ENCODE data around the gene C10orf71. TPM values are rescaled to one million over a fixed set of nuclear protein-coding genes. Genes with fewer than 3 reads are reported as not detected.

C10orf71 gene
- total RNA-seq, 3 donors from 2014 or later, result 0.05 TPM; not detected in 2

DNA sequence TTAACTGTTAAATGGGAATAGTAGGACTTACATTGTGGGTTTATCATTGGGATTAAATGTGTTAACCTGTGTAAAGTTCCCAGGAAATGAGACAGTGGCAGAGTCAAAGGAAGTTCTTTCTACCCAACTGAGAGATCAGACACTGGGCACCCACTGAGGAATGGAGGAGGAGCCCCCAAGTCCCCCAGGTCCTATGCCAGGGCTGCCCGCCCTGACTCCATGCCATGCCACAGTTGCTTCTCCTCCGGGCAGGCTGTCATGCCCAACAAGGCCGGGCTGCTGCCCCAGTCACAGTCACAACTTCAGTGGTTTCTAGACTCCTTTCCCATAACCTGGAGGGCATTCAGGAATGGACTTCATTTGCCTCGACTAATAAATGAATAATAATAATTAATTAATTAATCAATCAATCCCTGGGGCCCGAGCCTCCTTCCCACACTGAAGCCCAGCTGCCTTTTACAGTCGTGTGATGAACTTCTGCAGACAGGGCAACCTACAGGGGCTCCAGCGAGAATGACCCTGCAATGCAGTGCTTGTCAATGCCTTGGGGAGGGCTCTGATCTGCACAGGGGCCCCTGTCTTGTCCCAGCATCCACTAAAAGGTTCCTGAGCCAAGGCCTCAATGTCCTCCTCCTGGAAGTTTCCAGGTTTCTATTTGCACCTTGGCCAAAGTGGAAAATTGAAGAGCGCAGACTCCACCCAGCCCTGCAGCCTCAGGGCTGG is 64.5 kb downstream of the C10orf71 start:
- no peak overlapping the region for H3K4me3 ChIP-seq
- intact Hi-C loops (cut with DNase I, micrococcal nuclease), result no loop called here
- no peaks in the 10 kb centered on the region for H3K36me3 ChIP-seq (ENCODE audit: low read depth)
- no peaks in the 10 kb centered on the region for H3K9me3 ChIP-seq
- TF ChIP-seq CTCF (IDR thresholded peaks at IDR 0.05), result no peak
- no peak for DNase-seq
- no peak for ATAC-seq
- H3K4me1 ChIP-seq (ENCODE audit: low read depth), result no peaks in the 10 kb centered on the region

DNA sequence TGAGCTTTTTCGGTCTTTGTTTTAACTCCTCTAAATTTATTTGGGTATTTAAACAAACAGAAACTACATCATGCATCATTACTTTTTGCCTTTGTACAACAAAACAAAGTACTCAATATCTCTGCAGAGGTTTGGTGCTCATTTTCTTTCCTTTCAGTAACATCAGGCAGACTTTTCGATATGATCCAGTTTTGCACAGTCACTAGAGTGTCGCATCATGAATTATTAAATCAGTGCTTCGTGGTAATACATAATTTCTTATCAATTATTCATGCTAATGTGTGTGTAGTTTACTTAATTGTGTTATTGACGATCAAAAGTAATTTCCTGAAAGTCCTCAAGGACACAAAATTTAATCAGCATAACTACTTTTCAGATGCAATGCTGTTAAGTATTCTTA is 65.1 kb downstream of the C10orf71 start:
- no peak for ATAC-seq

GRCh38 chr10:49364747-49365146 is 65.8 kb downstream of the C10orf71 start:
- DNase-seq, result no peak
- intact Hi-C loops (cut with DNase I, micrococcal nuclease), result no loop called here
- Histone ChIP-seq H3K36me3 (ENCODE audit: low read depth) (no peaks in the 10 kb centered on the region), H3K4me3 (no peak overlapping the region), H3K4me1 (ENCODE audit: low read depth) (no peaks in the 10 kb centered on the region), H3K9me3 (no peaks in the 10 kb centered on the region)
- no peak for ATAC-seq
- no peak for TF ChIP-seq CTCF (IDR thresholded peaks at IDR 0.05)

More for the DNA sequence above, 65.1 kb downstream of the C10orf71 start:
- TF ChIP-seq CTCF (IDR thresholded peaks at IDR 0.05), result no peak
- Histone ChIP-seq H3K4me1 (ENCODE audit: low read depth) (no peaks in the 10 kb centered on the region), H3K36me3 (ENCODE audit: low read depth) (no peaks in the 10 kb centered on the region), H3K4me3 (no peak overlapping the region), H3K9me3 (no peaks in the 10 kb centered on the region)
- no peak for DNase-seq
- intact Hi-C loops (cut with DNase I, micrococcal nuclease), result no loop called here

- intact Hi-C loops (cut with DNase I, micrococcal nuclease), result no loop called here
- H3K4me1 ChIP-seq (ENCODE audit: low read depth), result no peaks in the 10 kb centered on the region
- no peak for DNase-seq
- H3K9me3 ChIP-seq, result no peaks in the 10 kb centered on the region
- TF ChIP-seq CTCF (IDR thresholded peaks at IDR 0.05), result no peak
- ATAC-seq, result no peak
- H3K4me3 ChIP-seq, result no peak overlapping the region
- H3K36me3 ChIP-seq (ENCODE audit: low read depth), result no peaks in the 10 kb centered on the region
Measured at GRCh38 chr10:49365275-49365674, 66.3 kb downstream of the C10orf71 start.

DNA sequence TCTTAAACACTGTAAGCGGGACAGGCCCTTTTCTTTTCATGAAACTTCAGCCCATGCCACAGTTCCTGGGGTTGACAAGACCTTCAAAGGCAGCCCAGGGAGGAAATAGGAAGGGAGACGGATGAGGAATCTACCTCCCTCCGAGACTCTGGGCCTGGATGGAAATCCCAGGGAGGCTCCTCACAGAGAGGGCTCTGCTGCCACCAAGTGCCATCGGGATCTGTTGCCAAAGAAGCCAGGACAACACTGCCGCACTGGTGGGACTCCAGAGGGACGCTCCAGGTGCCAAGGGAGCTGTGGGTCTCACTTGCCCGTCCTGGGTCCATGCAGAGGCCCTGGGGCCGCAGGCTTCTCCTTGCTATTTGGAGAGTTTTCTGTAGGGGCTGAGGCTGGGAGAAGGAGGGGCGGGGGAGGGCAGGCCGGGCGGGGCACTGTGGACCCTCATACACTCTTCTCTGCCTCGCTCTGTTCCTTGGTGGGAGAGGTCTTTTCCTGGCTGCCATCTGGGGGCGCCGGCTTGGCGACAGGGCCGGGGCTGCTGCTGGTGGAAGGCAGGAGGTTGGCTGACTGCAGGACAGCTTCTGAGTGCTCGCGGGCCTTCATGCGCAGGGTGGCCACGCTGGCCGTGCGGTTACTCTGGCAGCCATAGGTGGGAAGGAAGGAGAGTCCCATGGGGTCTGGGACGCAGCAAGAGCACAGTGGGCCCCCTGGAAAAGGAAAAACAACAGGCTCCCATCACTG is 66.9 kb downstream of the C10orf71 start:
- ATAC-seq (no peak), DNase-seq (no peak)
- Histone ChIP-seq H3K9me3 (no peaks in the 10 kb centered on the region), H3K4me1 (ENCODE audit: low read depth) (no peaks in the 10 kb centered on the region), H3K4me3 (no peak overlapping the region), H3K36me3 (ENCODE audit: low read depth) (no peaks in the 10 kb centered on the region)
- intact Hi-C loops (cut with DNase I, micrococcal nuclease), result no loop called here
- TF ChIP-seq CTCF (IDR thresholded peaks at IDR 0.05), result no peak
